Effector memory CD8-positive, alpha-beta T cell (primary cell): ENCODE data around the gene DLX3.
A peak's percentile ranks its signal among the peaks of the same experiment; 100 is the strongest.

Experiments
- ATAC-seq: fragments of 150-1000 bp; cut with Tn5 transposase; replicated peaks from 2 replicates; pipeline ENCODE4 v1.10.0; 2021; ENCODE audit warnings: mild to moderate bottlenecking, moderate library complexity
- DNase-seq, 3 experiments: peaks; one replicate each; pipeline ENCODE4 v3.0.0; 2021
- H3K27ac Mint-ChIP-seq, 2 donors: one replicate each; pipeline ENCODE4 v1.8.0; 2022; ENCODE audit warnings: mild to moderate bottlenecking in 2 of 2, mixed read lengths in 2 of 2, moderate library complexity in 2 of 2
- H3K27me3 Mint-ChIP-seq, 2 donors: one replicate each; pipeline ENCODE4 v1.8.0; 2022; ENCODE audit warnings: mixed read lengths in 2 of 2
- H3K36me3 Mint-ChIP-seq: one replicate; pipeline ENCODE4 v1.8.0; 2022; ENCODE audit warnings: mild to moderate bottlenecking, moderate library complexity, mixed read lengths; ENCODE audit not compliant: insufficient read depth
- H3K4me1 Mint-ChIP-seq, 2 donors: one replicate each; pipeline ENCODE4 v1.8.0; 2022; ENCODE audit warnings: low read depth in 2 of 2, mixed read lengths in 2 of 2
- H3K4me3 Mint-ChIP-seq, 2 donors: one replicate each; pipeline ENCODE4 v1.8.0; 2022; ENCODE audit warnings: mild to moderate bottlenecking in 2 of 2, mixed read lengths in 2 of 2, moderate library complexity in 2 of 2
- H3K9me3 Mint-ChIP-seq, 2 donors: one replicate each; pipeline ENCODE4 v1.8.0; 2022; ENCODE audit warnings: mixed read lengths in 2 of 2

The DLX3 gene

DNA sequence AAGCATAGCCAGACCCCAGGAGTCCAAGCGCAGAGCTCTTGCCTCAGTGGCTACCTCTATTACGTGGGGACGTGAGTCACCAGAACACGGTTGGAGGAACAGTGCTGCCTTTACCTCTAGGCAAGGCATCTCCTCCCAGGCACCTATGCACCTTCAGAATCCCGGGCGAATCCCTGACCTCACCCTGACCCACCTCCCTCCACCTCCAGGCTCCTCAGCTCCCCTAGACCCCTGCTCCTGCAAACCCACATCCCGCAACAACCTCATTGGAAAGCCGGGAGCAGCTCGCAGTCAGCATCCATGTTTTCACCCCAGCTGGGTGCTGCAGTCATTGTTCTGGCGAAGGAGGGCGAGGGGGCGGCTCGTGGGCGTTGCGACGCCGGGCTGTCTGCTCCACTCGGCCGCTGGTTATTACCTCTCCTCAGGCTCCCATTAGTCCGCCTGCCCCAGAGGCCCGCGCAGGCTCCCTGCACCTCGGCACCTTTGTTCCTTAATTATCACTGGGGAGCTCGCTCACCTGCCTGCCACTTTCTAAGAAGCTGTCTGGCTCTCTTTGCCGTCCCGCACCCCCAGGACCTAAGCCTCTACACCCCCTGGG, 50.7 kb downstream of the DLX3 start:
- H3K9me3 Mint-ChIP-seq = no peaks in the 10 kb centered on the region
- peaks cover 74 to 97% of the 10 kb centered on the region in 2 donors for H3K27me3 Mint-ChIP-seq
- H3K4me3 Mint-ChIP-seq = no peak overlapping the region

DNA sequence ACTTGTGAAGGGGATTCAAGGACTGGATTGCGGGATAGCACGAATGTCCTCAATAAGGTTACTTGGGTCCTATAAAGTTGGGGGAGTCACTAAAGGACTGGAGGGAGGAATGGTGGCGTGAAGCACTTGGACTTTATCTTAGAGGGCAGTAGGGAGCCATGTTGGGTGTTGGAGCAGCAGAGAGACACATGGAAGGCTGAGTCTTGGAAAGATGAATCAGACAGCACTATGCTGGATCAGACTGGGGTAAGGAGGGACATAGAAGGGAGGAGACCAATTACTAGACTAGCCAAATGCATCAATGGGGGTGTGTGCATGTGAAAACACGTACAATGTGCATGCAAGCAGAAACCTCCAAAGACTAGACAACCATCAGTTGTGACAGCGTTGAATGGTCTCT, 52.1 kb downstream of the DLX3 start:
- Mint-ChIP-seq H3K27me3 (peaks cover 72 to 94% of the 10 kb centered on the region in 2 donors), H3K36me3 (no peaks in the 10 kb centered on the region), H3K4me1 (peaks cover 0 to 2% of the 10 kb centered on the region in 2 donors), H3K9me3 (no peaks in the 10 kb centered on the region), H3K4me3 (no peak overlapping the region), H3K27ac (no peak overlapping the region)
- no peak for DNase-seq
- no peak for ATAC-seq

More for the DNA sequence above, 50.7 kb downstream of the DLX3 start:
- H3K27ac Mint-ChIP-seq = peak overlapping the region in 1 of 2 donors; percentile 29
- peaks cover 3% of the 10 kb centered on the region for H3K36me3 Mint-ChIP-seq
- H3K4me1 Mint-ChIP-seq = no peaks in the 10 kb centered on the region
- no peak for ATAC-seq
- DNase-seq = no peak

DNA sequence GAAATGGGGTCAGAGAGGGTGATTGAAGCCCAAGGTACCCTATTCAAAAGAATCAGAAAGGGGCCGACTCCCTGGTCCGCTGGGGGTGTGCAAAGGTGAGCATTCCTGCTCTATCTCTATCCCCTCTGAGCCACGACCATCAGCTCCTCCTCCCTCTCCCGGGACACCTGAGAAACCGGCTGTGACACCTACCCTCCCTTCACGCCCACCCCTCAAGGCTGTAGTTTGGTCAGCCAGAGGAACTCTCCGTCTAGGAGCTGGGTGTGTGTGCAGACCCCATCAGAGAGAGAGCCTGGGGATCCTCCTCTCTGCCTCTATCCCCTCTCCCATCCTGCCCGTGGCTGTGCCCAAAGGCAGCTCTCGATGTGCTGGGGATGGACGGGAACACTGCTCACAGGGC, 53.6 kb downstream of the DLX3 start:
- peaks cover 71 to 87% of the 10 kb centered on the region in 2 donors for H3K27me3 Mint-ChIP-seq
- no peak for ATAC-seq

More for the DNA sequence above, 53.6 kb downstream of the DLX3 start:
- H3K4me3 Mint-ChIP-seq = no peak overlapping the region
- no peak overlapping the region for H3K27ac Mint-ChIP-seq
- DNase-seq = no peak
- no peaks in the 10 kb centered on the region for H3K9me3 Mint-ChIP-seq
- no peaks in the 10 kb centered on the region for H3K36me3 Mint-ChIP-seq
- H3K4me1 Mint-ChIP-seq = peaks cover 0 to 2% of the 10 kb centered on the region in 2 donors
